HG03103 (cell line): ENCODE measurements around the gene TMEM63A.

Experiments used
- ATAC-seq: cut with Tn5 transposase; IDR thresholded peaks from one replicate; pipeline ENCODE4 v1.9.1; 2021; ENCODE audit warnings: low read depth; ENCODE audit not compliant: unreplicated experiment

Gene TMEM63A

DNA sequence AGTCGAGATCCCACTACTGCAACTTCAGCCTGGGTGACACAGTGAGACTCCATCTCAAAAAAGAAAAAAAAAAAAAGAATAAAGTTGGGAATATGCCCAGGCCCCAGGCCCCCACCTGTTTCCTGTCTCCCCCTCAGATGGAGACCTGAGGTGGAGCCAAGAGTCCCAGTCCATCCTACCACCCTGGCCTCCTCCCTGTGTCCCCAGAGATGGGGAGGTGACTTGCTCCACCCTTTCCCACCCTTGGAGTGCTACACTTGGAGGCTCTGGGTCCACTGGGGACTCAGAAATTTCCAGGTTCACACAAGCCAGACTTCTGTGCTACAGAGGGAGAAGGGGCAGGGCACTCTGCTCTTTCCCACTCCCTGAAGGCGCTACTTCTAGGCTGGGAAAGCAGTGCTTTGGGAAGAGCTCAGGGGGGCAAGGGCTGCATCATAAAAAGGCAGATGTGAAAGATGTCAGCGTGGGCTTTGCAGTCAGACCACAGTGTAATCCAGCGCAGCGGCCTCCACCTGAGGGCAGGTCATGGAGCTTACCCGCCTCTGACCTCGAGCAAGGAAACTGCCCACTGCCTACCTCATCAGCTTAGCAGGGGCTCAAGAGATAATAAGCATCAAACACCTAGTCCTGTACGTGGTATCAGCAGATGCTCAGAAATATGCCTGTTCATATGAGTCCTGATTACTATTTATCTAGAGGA is 13.4 kb downstream of the TMEM63A start:
- ATAC-seq: no peak

DNA sequence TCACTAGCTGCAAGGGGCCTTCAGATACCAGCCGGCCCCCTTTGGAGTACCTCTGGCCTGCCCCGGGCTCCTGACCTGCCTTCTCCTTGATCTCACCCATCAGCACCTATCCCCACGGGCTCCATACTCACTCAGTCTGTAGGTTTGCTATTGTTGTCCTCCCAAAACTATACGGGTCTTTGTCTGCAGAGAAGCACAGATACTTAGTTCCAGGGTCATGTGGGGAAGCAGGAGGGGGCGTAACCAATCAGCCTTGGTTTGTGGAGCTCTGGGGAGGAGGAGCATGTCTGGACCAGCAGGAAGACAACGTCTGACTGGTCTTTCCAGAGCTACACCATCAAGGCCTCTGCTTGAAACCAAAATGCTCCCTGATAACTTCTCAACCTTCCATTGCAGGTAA is 15.2 kb downstream of the TMEM63A start:
- no peak for ATAC-seq

DNA sequence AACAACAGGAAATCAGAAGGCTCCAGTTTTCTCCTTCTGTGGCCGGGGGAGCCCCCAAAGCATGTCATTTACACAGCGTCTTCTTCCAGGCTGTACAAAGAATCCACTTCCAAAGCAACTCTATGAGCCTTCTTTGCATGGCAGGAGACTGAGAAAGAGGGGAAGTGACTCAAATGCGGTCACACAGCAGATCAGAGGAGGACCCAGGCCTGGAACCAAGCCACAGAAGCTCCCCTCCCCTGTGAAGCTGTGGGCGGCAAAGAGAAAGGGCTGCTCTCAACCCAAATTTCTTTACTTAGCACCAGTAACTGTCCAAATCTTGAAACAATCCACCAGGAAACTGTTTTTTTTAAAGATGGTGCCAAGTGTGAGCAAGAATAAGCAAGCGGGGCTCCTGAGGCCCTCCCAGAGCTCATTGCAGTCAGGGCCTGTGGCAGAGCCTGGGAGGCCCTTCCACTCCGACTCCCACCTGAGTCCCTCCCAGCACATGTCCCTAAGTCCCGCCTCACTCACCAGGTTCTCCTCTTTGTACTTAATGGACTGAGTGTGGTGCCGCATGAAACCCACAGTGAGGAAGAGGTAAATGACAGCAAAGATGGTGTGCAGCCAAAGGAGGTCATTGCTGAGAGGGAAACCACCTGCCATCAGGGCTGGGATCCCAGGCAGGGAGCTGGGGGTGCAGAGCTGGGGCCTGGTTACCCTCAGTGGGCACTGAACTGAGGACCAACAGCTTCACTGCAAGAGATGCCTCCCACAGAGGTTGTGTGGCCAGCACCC is 15.9 kb downstream of the TMEM63A start:
- ATAC-seq: peak; percentile 87

DNA sequence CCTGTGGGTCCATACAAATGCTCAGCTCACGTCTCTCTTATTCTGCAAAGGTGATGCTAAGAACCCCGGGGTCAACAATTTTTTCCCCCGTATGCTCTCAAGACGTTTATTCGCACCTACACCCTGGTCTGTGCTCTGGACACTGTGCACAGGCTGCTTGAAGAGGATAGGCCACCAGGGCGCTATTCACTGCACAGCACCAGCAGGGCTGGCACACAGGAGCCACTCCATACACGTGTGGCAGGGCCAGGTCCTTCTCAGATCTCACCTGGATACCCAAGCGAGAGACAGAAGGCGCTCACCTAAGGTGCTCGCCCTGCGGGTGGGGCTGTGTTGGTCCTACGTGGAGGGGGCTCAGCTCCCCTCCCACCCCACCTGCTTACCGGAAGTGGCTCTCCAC is 16.7 kb downstream of the TMEM63A start:
- ATAC-seq: no peak

DNA sequence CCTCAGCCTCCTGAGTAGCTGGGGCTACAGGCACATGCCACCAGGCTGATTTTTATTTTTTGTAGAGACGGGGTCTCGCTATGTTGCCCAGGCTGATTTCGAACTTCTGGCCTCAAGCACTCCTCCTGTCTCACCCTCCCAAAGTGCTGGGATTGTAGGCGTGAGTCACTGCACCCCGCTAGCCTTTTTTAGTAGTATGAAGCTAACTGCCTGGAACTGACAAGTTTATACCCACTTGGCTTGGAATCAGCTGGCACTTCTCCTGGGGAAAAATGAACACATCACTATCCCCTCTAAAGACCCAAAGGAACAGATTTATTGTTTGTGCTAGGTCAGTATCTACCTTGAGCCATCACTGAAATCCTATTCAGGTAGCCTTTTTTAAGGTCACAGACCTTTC is 19.0 kb downstream of the TMEM63A start:
- no peak for ATAC-seq

DNA sequence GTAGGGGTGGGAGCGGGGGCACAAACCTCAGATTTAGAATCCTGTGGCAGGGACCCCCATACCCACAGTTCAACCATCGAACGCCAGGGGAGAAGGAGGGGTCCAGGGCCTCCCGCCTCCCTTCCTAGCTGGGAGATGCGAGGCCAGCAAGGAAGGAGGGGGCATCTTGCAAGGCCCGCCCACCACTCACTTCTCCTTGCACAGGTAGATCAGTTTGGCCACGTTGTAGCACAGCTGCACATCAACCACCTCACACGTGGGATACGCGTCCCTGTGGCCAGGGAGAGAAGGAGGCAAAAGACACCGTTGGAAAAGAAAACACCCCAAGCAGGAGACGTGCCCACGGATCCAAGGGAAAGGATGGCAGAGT is 19.6 kb downstream of the TMEM63A start:
- no peak for ATAC-seq

DNA sequence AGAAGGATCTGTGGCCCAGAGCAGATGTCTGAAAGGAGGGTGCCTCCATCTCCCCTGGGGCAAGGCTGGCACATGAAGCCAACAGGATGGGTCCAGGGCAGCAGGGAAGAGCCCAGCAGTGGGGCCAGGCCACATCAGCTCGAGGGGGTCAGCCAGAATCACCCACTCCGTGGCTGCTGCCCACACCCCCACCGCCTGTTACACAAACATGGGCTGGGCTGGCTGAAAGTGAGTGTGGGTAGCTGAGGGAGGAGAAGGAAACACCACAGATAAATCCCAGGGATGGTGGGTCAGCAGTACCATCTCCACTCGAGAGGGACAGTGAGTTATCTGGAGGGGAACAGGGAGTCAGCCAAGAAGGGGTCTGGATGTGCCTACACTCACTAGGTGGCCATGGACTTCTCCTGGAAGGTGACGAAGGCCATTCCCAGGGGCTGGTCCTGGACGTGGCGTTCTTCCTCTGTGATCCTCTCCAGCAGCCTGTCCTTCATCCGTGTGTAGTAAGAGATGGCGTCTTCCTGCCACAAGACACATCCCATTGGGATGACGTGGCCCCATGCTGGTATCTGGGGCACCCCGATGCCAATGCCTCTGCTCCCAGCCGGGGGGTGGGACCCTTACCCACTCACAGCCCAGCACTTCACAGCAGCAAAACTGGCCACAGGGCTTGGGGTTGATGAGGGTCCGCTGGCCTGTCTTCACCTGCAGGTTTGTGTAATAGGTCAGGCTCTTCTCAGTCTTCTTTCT is 20.2 kb downstream of the TMEM63A start:
- ATAC-seq: no peak

DNA sequence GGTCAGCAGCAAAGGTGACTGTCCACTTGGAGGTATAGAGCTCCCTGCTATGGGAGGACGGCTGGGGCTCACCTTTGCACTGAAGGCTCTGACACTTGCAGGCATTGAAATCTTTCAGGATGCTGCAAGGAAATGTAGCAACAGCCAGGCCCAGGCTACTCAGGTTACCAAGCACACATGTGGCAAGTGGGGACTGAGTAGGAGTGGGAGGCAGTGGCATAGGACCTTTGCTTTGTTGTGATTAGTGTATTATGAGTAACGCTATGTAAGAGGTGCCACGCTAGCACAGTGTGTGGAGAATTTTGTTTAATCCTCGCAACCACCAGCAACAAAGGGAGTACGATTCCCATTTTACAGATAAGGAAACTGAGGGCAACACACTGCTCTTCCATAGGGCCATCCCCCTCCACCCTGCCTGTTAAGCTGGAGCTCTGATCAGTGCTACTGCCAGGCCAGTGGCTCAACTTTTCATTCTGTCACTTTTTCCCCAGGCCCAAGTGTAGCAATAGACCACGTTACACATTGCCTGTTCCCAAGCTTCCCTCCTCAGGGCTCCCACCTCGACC is 21.2 kb downstream of the TMEM63A start:
- ATAC-seq: no peak

DNA sequence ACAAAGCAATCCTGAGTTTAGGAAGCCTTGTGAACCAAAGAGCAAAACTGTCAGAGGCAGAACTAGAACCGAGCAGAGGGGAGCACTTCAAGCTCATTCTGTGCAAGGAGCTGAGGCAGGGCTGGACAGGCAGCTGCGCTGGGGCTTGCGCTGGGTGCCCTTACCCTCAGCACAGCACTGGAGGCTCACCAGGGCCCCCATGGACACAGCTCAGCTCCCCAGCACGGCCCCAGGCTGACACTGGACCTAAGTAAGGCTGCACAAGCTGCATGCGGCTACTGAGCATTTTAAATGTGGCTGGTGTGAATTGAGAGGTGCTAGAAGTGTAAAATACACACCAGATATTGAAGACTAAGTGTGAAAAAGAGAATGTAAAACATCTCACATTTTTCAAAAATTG is 22.1 kb downstream of the TMEM63A start:
- no peak for ATAC-seq

DNA sequence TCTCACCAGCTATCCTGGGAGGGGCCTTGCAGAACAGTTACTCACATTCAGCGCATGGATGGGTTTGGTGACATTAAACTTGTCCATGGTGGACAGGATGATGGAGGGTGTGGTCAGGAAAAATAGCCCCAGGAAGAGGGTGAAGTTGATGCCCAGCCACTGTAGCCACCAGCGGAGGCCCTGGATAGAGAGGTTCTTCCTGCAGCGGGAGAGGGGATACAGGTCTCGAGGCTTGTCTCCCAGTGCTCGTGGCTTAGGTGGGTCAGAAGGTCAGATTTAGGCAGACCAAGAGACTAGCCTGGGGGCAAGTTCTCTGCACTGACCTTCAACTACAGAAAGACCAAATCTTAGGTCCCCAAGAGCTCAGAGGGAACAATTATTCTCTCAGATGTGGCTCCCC is 23.0 kb downstream of the TMEM63A start:
- no peak for ATAC-seq

DNA sequence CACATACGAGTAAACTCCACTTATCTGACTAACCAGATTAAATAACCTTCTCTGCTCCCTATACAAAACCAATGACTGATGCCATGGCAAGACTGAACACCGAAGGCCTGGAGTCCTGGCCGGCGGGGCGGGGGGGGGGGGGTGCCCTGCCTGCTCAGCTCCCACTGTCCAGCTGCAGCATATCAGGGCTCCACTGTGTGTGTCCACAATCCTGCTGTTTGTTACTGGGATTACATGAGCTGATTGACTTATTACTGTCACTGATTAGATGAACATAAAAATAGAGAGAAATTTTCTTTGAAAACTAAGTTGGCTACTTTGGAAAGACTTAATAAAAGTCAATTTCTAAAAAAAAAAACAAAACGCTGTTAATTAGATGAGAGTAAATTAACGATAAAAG is 24.9 kb downstream of the TMEM63A start:
- ATAC-seq: no peak

DNA sequence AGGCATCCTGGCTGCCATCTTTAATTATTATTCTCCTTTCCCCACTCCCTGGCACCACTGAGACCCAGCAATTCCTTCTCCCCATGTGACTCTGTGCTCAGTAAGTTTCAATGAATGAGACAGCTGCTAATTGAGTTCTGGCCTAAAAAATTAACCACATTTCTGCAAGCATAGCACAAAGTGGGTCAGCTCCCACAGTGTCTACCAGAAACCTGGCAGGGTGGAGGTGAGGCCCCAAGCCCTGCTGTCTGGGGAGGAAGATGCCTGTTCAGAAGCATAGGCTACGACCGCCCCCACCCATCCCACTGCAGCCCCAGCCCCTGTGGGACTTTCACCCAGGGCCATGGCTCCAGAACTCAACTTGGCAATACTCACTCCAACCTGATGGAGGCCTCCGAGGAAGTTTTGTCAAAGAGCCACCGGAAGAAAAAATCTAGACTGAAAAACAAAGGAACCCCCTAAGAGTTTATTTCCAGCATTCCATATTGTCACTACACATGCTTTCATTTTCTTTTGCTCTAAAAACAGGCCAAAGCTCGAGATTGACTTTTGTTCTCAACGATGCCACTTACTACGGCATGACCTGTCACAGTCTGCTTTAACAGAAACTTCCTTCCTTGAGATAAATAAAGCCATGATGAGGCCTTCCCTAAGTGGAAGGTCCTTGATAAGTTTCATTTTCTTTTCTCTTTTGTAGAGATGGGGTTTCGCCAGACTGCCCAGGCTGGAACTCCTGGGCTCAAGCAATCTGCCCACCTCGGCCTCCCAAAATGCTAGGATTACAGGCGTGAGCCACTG is 26.5 kb downstream of the TMEM63A start:
- ATAC-seq: no peak

DNA sequence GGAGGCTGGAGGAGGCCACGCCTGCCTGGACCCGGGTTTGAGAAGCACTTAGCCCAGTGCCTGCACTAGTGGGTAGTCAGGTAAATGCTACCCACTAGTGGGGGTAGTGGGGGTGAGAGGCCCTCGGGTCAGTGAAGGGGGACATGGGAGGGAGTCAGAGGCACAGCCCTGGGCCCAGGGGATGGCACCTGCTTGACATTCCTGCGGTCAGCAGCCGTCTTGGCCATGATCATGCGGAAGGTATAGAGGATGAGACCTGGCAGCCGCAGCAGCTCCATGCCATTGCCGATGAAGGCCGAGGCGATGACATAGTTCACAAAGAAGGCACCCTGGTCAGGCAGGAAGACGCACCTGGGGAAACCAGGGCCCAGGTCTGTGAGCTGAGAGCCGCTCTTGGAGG is 28.7 kb downstream of the TMEM63A start:
- ATAC-seq: no peak

DNA sequence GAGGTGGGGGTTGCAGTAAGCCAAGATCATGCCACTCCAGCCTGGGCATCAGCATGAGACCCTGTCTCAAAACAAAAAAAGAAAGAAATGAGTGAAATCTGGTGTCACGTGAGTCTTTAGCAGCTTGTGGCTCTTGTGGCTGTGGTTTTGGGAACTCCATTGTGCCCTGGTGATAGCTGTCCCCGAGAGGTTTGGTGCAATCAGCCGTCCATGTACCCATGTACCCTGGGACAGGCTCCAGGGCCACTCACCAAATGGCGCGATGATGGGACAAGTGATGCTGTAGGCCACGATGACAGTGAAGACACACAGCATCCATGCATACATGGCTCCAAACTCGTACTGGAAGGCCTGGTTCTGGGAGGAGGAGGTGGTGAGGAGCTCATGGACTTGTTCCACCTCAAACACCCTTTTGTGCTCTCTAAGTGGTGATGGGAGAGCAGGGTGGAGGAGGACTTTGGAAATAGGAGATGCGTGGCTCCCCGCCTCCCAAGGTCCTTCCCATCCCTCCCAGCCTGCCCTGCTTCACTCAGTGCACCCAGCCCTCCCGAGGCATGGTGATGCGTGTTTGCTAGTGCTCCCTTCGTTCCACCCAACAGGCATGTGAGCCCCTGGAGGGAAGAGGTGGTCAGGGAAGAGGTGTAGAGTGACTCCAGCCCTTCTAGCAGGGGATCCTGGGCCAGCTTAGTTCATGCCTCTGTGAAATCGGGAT is 29.6 kb downstream of the TMEM63A start:
- ATAC-seq: no peak

DNA sequence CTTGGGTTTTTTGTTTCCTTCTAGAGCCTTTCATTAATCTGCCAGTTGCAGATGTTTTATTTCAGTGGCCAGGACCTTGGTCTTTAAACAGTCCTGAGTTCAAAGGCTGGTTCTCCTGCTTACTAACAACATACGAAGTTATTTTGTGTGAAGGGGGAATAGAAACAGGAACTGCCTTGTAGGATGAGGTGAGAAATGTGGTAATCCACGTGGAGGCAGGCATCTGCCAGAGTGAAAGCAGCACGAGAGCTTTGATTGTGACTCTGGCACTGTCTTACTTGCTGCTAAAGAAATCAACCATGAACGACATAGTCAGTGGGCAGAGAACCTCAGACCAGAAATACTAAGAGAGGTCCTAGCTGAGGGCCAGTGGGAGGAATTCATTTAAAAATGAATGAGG is 30.4 kb downstream of the TMEM63A start:
- ATAC-seq: peak; percentile 40

DNA sequence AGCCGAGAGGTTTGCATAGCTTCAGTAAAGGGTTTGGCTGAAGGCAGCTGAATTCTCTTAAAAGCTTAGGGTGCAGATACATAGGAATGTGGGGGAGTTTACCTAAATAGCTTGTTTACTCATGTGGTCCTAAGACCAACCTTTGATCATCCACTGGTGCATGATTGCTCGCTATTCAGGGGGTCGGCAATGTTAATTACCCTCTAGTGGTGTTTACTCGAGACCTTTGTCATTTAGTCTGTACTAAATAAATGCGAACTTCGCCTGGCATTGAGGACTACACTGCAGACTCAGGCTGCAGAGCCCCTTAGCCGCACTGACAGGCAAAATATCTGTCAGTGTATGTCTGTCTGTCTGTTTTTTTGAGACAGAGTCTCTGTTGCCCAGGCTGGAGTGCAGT is 31.8 kb downstream of the TMEM63A start:
- ATAC-seq: no peak

DNA sequence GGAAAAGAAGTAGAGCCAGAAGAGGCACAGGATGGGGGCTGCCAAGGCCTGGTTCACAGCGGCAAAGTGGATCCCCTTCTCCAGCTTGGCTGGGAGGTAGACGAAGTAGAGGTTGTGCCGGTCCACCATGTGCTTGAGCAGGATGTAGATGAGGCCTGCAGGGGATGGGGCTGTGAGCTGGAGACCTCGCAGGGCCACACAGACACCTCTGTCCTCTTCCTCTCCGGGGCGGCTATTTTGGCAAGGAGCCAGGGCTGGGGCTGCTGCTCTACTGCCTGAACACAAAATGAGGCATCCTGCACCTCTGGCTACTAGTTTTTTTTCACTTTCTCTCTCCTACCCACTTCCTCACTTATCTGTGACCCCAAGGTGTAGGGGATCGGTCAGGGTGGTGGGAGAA is 32.3 kb downstream of the TMEM63A start:
- no peak for ATAC-seq

DNA sequence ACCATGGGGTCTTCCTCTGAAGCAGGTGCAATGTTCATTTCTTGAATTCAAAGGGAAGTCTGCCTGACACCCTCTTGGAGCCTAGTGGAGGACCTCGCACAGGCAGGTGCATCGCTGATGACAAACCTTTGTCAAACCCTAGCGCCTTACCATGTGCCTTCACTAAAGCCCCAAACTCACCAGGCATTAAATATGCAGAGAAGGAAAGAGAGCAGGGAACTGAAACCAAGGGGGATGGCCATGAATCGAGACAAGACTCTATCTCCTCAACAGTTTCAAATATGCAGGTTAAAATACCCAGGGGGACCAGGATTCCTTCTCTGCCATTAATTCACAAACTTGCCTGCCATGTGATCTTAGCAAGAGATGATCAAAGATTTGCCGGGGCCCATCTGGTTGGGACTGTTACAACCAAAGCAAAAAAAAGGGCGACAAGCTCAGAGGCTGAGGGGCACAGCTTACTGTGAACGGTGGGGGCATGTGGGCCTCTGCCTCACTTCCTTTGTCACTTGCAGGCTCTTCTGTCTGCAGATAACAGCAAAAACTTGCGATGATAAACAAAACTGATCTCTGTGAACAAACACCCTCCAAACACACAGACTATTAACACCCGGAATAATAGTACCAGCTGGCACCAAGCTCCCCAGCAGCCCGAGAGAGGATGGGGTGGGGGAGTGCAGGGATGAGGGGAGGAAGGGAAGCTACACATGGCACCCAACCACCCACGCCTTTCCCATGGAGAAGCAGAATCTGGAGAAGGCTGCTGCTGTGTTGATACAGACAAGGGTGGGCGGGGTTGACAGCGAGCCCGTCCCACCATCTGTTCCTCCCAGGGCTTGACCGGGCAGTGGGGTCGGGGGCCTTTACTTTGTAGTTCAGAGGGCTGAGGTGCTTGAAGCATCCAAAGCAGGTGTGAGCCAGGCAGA is 33.9 kb downstream of the TMEM63A start:
- peak; percentile 72 for ATAC-seq

DNA sequence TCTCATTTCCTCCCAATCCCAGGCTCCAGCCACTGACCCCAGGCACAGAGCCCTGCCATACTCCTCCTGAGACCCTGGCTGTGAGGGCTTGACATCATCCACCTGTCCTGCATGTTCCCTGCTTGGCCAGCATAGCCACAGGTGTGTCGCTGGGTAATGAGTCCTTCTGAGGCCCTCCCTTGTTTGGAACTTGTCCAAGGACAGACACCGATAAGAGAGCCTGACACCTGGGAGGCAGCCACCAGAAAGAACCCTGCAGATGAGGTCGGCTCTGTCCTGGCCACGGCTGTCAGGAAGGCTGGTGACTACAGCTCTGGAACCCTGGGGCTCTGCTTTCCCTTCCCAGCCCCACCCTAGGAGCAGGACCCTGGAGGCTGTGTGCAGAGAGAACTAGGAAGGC is 34.6 kb downstream of the TMEM63A start:
- ATAC-seq: peak; percentile 4
